C4-2B (cell line): ENCODE data around the gene OSBPL7.

Source experiments
- CTCF ChIP-seq: fragments of 450-650 bp; conservative IDR thresholded peaks from 2 replicates; pipeline ENCODE4 v1.5.1; 2017; ENCODE audit warnings: mild to moderate bottlenecking
- ZFX ChIP-seq: fragments of 450-650 bp; IDR thresholded peaks from 2 replicates; pipeline ENCODE4 v1.6.1; 2017

GRCh38 chr17:47757386-47757785 lies 64.2 kb downstream of the OSBPL7 start:
- TF ChIP-seq CTCF (no peak), ZFX (no peak)
